HG03045 (cell line): ENCODE measurements around the gene AHCTF1.
"Not testable (repeated sequence)": the region's sequence is repeated elsewhere in the genome, so short reads cannot be mapped to it uniquely, and the experiment has no call there.

Experiments used
- ATAC-seq: cut with Tn5 transposase; IDR thresholded peaks from one replicate; pipeline ENCODE4 v1.9.1; 2021; ENCODE audit warnings: mild to moderate bottlenecking, moderate library complexity; ENCODE audit not compliant: unreplicated experiment

The AHCTF1 gene

GRCh38 chr1:246843876-246844275 lies 87.9 kb downstream of the AHCTF1 start:
- ATAC-seq: no peak

- not testable (repeated sequence) for ATAC-seq
These were observed 91.0 kb downstream of the AHCTF1 start for GRCh38 chr1:246840761-246841160.

DNA sequence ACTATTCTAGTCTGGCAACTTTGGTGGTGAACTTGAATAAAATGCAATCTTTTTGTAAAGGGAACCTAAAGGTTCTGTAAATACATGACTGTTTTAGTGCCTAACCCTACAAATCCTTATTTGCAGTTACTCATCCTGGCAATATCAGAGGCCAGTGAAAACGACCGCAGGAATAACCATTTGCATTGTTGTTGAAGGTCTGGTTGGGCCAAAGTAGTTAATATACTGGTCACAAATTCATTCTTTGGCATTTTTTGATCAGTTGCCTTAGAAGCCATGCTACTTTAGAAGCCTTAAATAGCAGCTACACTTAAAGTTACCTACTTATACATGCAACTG lies 93.7 kb downstream of the AHCTF1 start:
- no peak for ATAC-seq

- no peak for ATAC-seq
These were observed 94.2 kb downstream of the AHCTF1 start for GRCh38 chr1:246837418-246838117.

- no peak for ATAC-seq
These were observed 95.4 kb downstream of the AHCTF1 start for GRCh38 chr1:246836209-246836966.

DNA sequence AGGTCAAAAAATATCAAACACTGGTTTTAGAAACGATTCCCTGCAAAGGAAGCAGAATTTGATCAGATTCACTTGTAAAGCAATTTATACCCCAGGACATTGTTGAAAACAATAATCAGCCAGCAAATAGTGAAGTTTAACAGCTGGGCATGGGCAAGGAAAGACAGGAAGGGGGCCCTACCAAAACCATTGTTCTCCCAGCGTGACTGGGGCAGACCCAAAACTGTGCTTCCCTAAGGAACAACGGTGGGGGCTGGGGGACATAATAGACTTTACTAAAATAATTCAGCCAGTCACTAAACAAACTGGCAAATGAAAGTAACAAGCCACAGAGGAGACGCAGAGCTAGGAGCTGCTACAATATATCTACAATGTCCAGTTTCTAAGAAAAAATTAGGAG lies 100.2 kb downstream of the AHCTF1 start:
- no peak for ATAC-seq

GRCh38 chr1:246828818-246829217 lies 102.9 kb downstream of the AHCTF1 start:
- no peak for ATAC-seq

GRCh38 chr1:246827396-246827795 lies 104.4 kb downstream of the AHCTF1 start:
- no peak for ATAC-seq

GRCh38 chr1:246825557-246826175 lies 106.1 kb downstream of the AHCTF1 start:
- no peak for ATAC-seq

- no peak for ATAC-seq
These were observed 107.2 kb downstream of the AHCTF1 start for GRCh38 chr1:246824541-246824940.

GRCh38 chr1:246822154-246822553 lies 109.6 kb downstream of the AHCTF1 start:
- ATAC-seq: not testable (repeated sequence)

DNA sequence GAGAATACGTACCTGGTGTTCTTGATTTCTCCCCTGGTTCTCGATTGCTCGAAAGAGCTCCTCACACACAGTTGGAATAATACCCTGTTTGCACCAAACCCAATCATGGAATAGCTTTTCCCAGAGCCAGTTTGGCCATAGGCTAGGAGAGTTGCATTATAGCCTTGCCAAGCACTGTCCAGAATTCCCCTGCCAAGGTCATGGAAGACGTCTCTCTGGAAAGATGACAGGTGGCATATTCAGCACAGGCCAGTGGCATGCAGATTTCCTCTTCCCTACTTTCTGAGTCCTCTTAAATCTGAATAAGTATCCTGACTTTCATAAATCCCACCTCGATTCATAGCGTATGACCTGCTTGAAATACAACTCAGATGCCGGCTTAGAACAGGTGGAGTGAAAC lies 111.1 kb downstream of the AHCTF1 start:
- no peak for ATAC-seq

GRCh38 chr1:246817778-246818177 lies 114.0 kb downstream of the AHCTF1 start:
- ATAC-seq: not testable (repeated sequence)

- no peak for ATAC-seq
These were observed 116.0 kb downstream of the AHCTF1 start for GRCh38 chr1:246815693-246816270.

- no peak for ATAC-seq
These were observed 116.9 kb downstream of the AHCTF1 start for GRCh38 chr1:246814890-246815289.

GRCh38 chr1:246813325-246813724 lies 118.4 kb downstream of the AHCTF1 start:
- not testable (repeated sequence) for ATAC-seq

DNA sequence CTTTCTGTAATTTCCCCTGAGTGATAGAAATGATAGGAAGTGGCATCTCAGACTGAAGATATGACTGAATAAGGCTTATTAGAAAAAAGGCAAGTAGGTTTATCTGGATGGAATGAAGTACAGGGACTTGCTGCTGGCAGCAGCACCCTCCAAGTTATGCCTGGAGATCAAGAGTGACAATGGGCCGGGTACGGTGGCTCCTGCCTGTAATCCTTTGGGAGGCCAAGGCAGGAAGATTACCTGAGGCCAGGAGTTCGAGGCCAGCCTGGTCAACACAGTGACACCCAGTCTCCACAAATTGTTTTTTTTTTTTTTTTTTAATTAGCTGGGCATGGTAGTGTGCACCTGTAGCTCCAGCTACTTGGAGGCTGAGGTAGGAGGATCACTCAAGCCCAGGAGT lies 119.8 kb downstream of the AHCTF1 start:
- no peak for ATAC-seq

DNA sequence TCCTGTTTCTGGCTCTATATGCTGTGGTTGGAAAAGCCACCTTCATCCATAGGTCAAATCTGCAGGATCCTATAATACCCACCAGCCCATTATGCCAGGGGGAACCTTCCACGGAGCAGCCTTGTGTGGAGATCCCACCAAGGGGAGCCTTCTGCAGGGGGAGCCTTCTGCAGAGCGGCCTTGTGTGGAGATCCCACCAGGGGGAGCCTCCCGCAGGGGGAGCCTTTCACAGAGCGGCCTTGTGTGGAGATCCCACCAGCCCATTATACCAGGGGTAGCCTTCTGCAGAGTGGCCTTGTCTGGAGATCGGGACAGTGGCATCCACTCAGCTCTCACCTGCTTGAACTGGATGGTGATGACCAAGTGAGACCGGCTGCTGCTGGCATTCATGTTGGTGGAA lies 122.3 kb downstream of the AHCTF1 start:
- ATAC-seq: no peak

- ATAC-seq: no peak
These were observed 126.5 kb downstream of the AHCTF1 start for GRCh38 chr1:246805135-246805716.

- ATAC-seq: no peak
These were observed 127.9 kb downstream of the AHCTF1 start for GRCh38 chr1:246803883-246804282.

- no peak for ATAC-seq
These were observed 128.4 kb downstream of the AHCTF1 start for GRCh38 chr1:246803373-246803772.
